ENCODE results near the gene SPATS2.

The SPATS2 gene

GRCh38 chr12:49451468-49452259 is 84.4 kb downstream of the SPATS2 start:
- Histone ChIP-seq H3K4me1 (ENCODE audit: insufficient read depth, insufficient read length) (no peaks in the 10 kb centered on the region), H3K9ac (ENCODE audit: insufficient read length, low read depth) (no peak overlapping the region)
- DNase-seq (ENCODE audit: low read depth, low spot score): no peak

GRCh38 chr12:49455501-49455900 is 88.2 kb downstream of the SPATS2 start:
- Histone ChIP-seq H3K4me3 (ENCODE audit: insufficient read length, low read depth) (no peak overlapping the region), H3K27me3 (ENCODE audit: insufficient read depth, insufficient read length) (no peaks in the 10 kb centered on the region), H3K9me3 (ENCODE audit: insufficient read depth, low read length) (no peaks in the 10 kb centered on the region), H3K36me3 (ENCODE audit: insufficient read depth, insufficient read length, low read length) (peaks cover 7% of the 10 kb centered on the region), H3K9ac (ENCODE audit: insufficient read length, low read depth) (no peak overlapping the region), H3K4me1 (ENCODE audit: insufficient read depth, insufficient read length) (no peaks in the 10 kb centered on the region)
- TF ChIP-seq YY1 (IDR thresholded peaks at IDR 0.05; ENCODE audit: insufficient read depth, insufficient read length) (no peak), ZNF274 (IDR thresholded peaks at IDR 0.05; ENCODE audit: low read depth, low read length) (no peak), SUZ12 (IDR thresholded peaks at IDR 0.05; ENCODE audit: extremely low read depth, insufficient read depth, insufficient read length) (no peak)
- no peak for DNase-seq (ENCODE audit: low read depth, low spot score)

More at GRCh38 chr12:49451468-49452259, 84.4 kb downstream of the SPATS2 start:
- Histone ChIP-seq H3K4me3 (ENCODE audit: insufficient read length, low read depth) (no peak overlapping the region), H3K36me3 (ENCODE audit: insufficient read depth, insufficient read length, low read length) (peaks cover 7% of the 10 kb centered on the region), H3K9me3 (ENCODE audit: insufficient read depth, low read length) (no peaks in the 10 kb centered on the region), H3K27me3 (ENCODE audit: insufficient read depth, insufficient read length) (no peaks in the 10 kb centered on the region)
- TF ChIP-seq ZNF274 (IDR thresholded peaks at IDR 0.05; ENCODE audit: low read depth, low read length) (no peak), YY1 (IDR thresholded peaks at IDR 0.05; ENCODE audit: insufficient read depth, insufficient read length) (no peak), SUZ12 (IDR thresholded peaks at IDR 0.05; ENCODE audit: extremely low read depth, insufficient read depth, insufficient read length) (no peak)

GRCh38 chr12:49456131-49456679 is 88.9 kb downstream of the SPATS2 start:
- Histone ChIP-seq H3K9ac (ENCODE audit: insufficient read length, low read depth) (no peak overlapping the region), H3K9me3 (ENCODE audit: insufficient read depth, low read length) (no peaks in the 10 kb centered on the region), H3K4me1 (ENCODE audit: insufficient read depth, insufficient read length) (no peaks in the 10 kb centered on the region), H3K27me3 (ENCODE audit: insufficient read depth, insufficient read length) (no peaks in the 10 kb centered on the region), H3K36me3 (ENCODE audit: insufficient read depth, insufficient read length, low read length) (peaks cover 10% of the 10 kb centered on the region), H3K4me3 (ENCODE audit: insufficient read length, low read depth) (no peak overlapping the region)
- TF ChIP-seq YY1 (IDR thresholded peaks at IDR 0.05; ENCODE audit: insufficient read depth, insufficient read length) (no peak), SUZ12 (IDR thresholded peaks at IDR 0.05; ENCODE audit: extremely low read depth, insufficient read depth, insufficient read length) (no peak), ZNF274 (IDR thresholded peaks at IDR 0.05; ENCODE audit: low read depth, low read length) (no peak)
- DNase-seq (ENCODE audit: low read depth, low spot score): no peak

- Histone ChIP-seq H3K27me3 (ENCODE audit: insufficient read depth, insufficient read length) (no peaks in the 10 kb centered on the region), H3K9me3 (ENCODE audit: insufficient read depth, low read length) (no peaks in the 10 kb centered on the region), H3K4me1 (ENCODE audit: insufficient read depth, insufficient read length) (no peaks in the 10 kb centered on the region), H3K4me3 (ENCODE audit: insufficient read length, low read depth) (no peak overlapping the region), H3K9ac (ENCODE audit: insufficient read length, low read depth) (no peak overlapping the region), H3K36me3 (ENCODE audit: insufficient read depth, insufficient read length, low read length) (peaks cover 19% of the 10 kb centered on the region)
- no peak for DNase-seq (ENCODE audit: low read depth, low spot score)
- TF ChIP-seq SUZ12 (IDR thresholded peaks at IDR 0.05; ENCODE audit: extremely low read depth, insufficient read depth, insufficient read length) (no peak), YY1 (IDR thresholded peaks at IDR 0.05; ENCODE audit: insufficient read depth, insufficient read length) (no peak)
Measured at GRCh38 chr12:49458816-49459215, 91.6 kb downstream of the SPATS2 start.

GRCh38 chr12:49461221-49461620 is 94.0 kb downstream of the SPATS2 start:
- peaks cover 19% of the 10 kb centered on the region for H3K36me3 ChIP-seq (ENCODE audit: insufficient read depth, insufficient read length, low read length)
- no peak for DNase-seq (ENCODE audit: low read depth, low spot score)

GRCh38 chr12:49462083-49462744 is 95.0 kb downstream of the SPATS2 start:
- Histone ChIP-seq H3K36me3 (ENCODE audit: insufficient read depth, insufficient read length, low read length) (peaks cover 19% of the 10 kb centered on the region), H3K9ac (ENCODE audit: insufficient read length, low read depth) (no peak overlapping the region)

More at GRCh38 chr12:49461221-49461620, 94.0 kb downstream of the SPATS2 start:
- H3K27me3 ChIP-seq (ENCODE audit: insufficient read depth, insufficient read length): no peaks in the 10 kb centered on the region
- TF ChIP-seq SUZ12 (IDR thresholded peaks at IDR 0.05; ENCODE audit: extremely low read depth, insufficient read depth, insufficient read length) (no peak), YY1 (IDR thresholded peaks at IDR 0.05; ENCODE audit: insufficient read depth, insufficient read length) (no peak), ZNF274 (IDR thresholded peaks at IDR 0.05; ENCODE audit: low read depth, low read length) (no peak)
- H3K4me1 ChIP-seq (ENCODE audit: insufficient read depth, insufficient read length): no peaks in the 10 kb centered on the region
- no peak overlapping the region for H3K4me3 ChIP-seq (ENCODE audit: insufficient read length, low read depth)
- no peaks in the 10 kb centered on the region for H3K9me3 ChIP-seq (ENCODE audit: insufficient read depth, low read length)
- H3K9ac ChIP-seq (ENCODE audit: insufficient read length, low read depth): no peak overlapping the region

GRCh38 chr12:49465132-49465531 is 97.9 kb downstream of the SPATS2 start:
- no peak overlapping the region for H3K9ac ChIP-seq (ENCODE audit: insufficient read length, low read depth)
- peaks cover 19% of the 10 kb centered on the region for H3K36me3 ChIP-seq (ENCODE audit: insufficient read depth, insufficient read length, low read length)
- TF ChIP-seq SUZ12 (IDR thresholded peaks at IDR 0.05; ENCODE audit: extremely low read depth, insufficient read depth, insufficient read length): no peak
- no peak for TF ChIP-seq YY1 (IDR thresholded peaks at IDR 0.05; ENCODE audit: insufficient read depth, insufficient read length)
- TF ChIP-seq ZNF274 (IDR thresholded peaks at IDR 0.05; ENCODE audit: low read depth, low read length): no peak
- H3K4me1 ChIP-seq (ENCODE audit: insufficient read depth, insufficient read length): no peaks in the 10 kb centered on the region
- no peaks in the 10 kb centered on the region for H3K27me3 ChIP-seq (ENCODE audit: insufficient read depth, insufficient read length)
- no peaks in the 10 kb centered on the region for H3K9me3 ChIP-seq (ENCODE audit: insufficient read depth, low read length)
- no peak for DNase-seq (ENCODE audit: low read depth, low spot score)
- no peak overlapping the region for H3K4me3 ChIP-seq (ENCODE audit: insufficient read length, low read depth)

More at GRCh38 chr12:49462083-49462744, 95.0 kb downstream of the SPATS2 start:
- TF ChIP-seq YY1 (IDR thresholded peaks at IDR 0.05; ENCODE audit: insufficient read depth, insufficient read length) (no peak), SUZ12 (IDR thresholded peaks at IDR 0.05; ENCODE audit: extremely low read depth, insufficient read depth, insufficient read length) (no peak), ZNF274 (IDR thresholded peaks at IDR 0.05; ENCODE audit: low read depth, low read length) (no peak)
- no peak overlapping the region for H3K4me3 ChIP-seq (ENCODE audit: insufficient read length, low read depth)
- DNase-seq (ENCODE audit: low read depth, low spot score): no peak
- no peaks in the 10 kb centered on the region for H3K4me1 ChIP-seq (ENCODE audit: insufficient read depth, insufficient read length)
- H3K9me3 ChIP-seq (ENCODE audit: insufficient read depth, low read length): no peaks in the 10 kb centered on the region
- no peaks in the 10 kb centered on the region for H3K27me3 ChIP-seq (ENCODE audit: insufficient read depth, insufficient read length)
